Amniotic epithelial cell (primary cell): ENCODE results near the gene C16orf86.

Experiments
- DNase-seq: peaks from one replicate; pipeline ENCODE4 v3.0.0-alpha.2; 2010; ENCODE audit warnings: low read depth

The C16orf86 gene

GRCh38 chr16:67694611-67695010 lies 28.0 kb downstream of the C16orf86 start:
- DNase-seq, result no peak

- no peak for DNase-seq
Observed at GRCh38 chr16:67697422-67698185, 31.0 kb downstream of the C16orf86 start.

GRCh38 chr16:67699265-67699664 lies 32.7 kb downstream of the C16orf86 start:
- no peak for DNase-seq

GRCh38 chr16:67701420-67701819 lies 34.8 kb downstream of the C16orf86 start:
- DNase-seq, result no peak

- DNase-seq, result no peak
Observed at GRCh38 chr16:67702130-67702529, 35.5 kb downstream of the C16orf86 start.

GRCh38 chr16:67703626-67704025 lies 37.0 kb downstream of the C16orf86 start:
- no peak for DNase-seq

GRCh38 chr16:67704110-67704509 lies 37.5 kb downstream of the C16orf86 start:
- no peak for DNase-seq

- no peak for DNase-seq
Observed at GRCh38 chr16:67707210-67707609, 40.6 kb downstream of the C16orf86 start.

- no peak for DNase-seq
Observed at GRCh38 chr16:67707790-67708189, 41.2 kb downstream of the C16orf86 start.

GRCh38 chr16:67708368-67708771 lies 41.8 kb downstream of the C16orf86 start:
- DNase-seq, result no peak

GRCh38 chr16:67709050-67709449 lies 42.4 kb downstream of the C16orf86 start:
- DNase-seq, result no peak

GRCh38 chr16:67710607-67711006 lies 44.0 kb downstream of the C16orf86 start:
- no peak for DNase-seq

GRCh38 chr16:67713647-67714273 lies 47.1 kb downstream of the C16orf86 start:
- DNase-seq, result no peak

GRCh38 chr16:67714522-67714921 lies 47.9 kb downstream of the C16orf86 start:
- DNase-seq, result no peak

- no peak for DNase-seq
Observed at GRCh38 chr16:67716097-67716496, 49.5 kb downstream of the C16orf86 start.
